Right lobe of liver (tissue), 4 donors: Measurements from ENCODE around the gene VRK2.

ENCODE experiments used
- CTCF ChIP-seq, 4 donors: fragments of 200-600 bp in 3 of 4; fragments of 450-650 bp in 1 of 4; IDR thresholded peaks; one replicate each; pipeline versions ENCODE4 v1.5.1 to v1.8.0; 2016 to 2022; ENCODE audit warnings: antibody characterized with exemption in 4 of 4, mild to moderate bottlenecking in 2 of 4
- POLR2A ChIP-seq: fragments of 450-650 bp; IDR thresholded peaks from one replicate; pipeline ENCODE4 v1.6.1; 2017; ENCODE audit warnings: antibody characterized with exemption, mild to moderate bottlenecking
- donor health status: DM: no; HTN: no; CAD: no.
- donor health status: DM: no; HTN: no; CAD: no.
- donor health status: DM: no; HTN: yes; CAD: no.

GRCh38 chr2:58072102-58072501 lies 25.5 kb downstream of the VRK2 start:
- TF ChIP-seq CTCF (IDR thresholded peaks at IDR 0.05) (no peak), POLR2A (no peak)
